Dermis blood vessel endothelial cell (primary cell): ENCODE data around the gene HSD11B1. TPM values are rescaled to one million over a fixed set of nuclear protein-coding genes. Genes with fewer than 3 reads are reported as not detected.

ENCODE experiments used
- total RNA-seq: library from RNA; depleted of rRNA; stranded (reverse); fragments of >200 nt; gene quantifications from 2 replicates; pipeline ENCODE4 v1.2.3, GENCODE V29; 2014

HSD11B1 gene
- total RNA-seq, 1 donor from 2014 or later = not detected

Other genes starting within 250 kb of the HSD11B1 start
- not detected in 2 replicates for gene CAMK1G, start 121.1 kb upstream of the HSD11B1 start, total RNA-seq
- gene LAMB3, start 52.4 kb upstream of the HSD11B1 start, total RNA-seq = 1.5 and 1.9 TPM in 2 replicates
- gene G0S2, start 29.4 kb upstream of the HSD11B1 start, total RNA-seq = 0.33 and 1.0 TPM in 2 replicates
- not detected in 2 replicates for gene TRAF3IP3, start 51.2 kb downstream of the HSD11B1 start, total RNA-seq
- 2.2 and 2.4 TPM in 2 replicates for gene C1orf74, start 79.7 kb downstream of the HSD11B1 start, total RNA-seq
- 1.0 and 2.4 TPM in 2 replicates for gene IRF6, start 101.3 kb downstream of the HSD11B1 start, total RNA-seq
- 6.9 and 8.2 TPM in 2 replicates for gene UTP25, start 123.1 kb downstream of the HSD11B1 start, total RNA-seq
- gene SYT14, start 233.4 kb downstream of the HSD11B1 start, total RNA-seq = 0.09 and 0.17 TPM in 2 replicates